CD4-positive, alpha-beta T cell (primary cell): Measurements from ENCODE around the gene UBXN2A. TPM values are rescaled to one million over a fixed set of nuclear protein-coding genes. Genes with fewer than 3 reads are reported as not detected.

Source experiments
- ATAC-seq: fragments of 200-7000 bp; cut with Tn5 transposase; one replicate; pipeline ENCODE4 v1.10.0; 2022; ENCODE audit warnings: mild to moderate bottlenecking; ENCODE audit not compliant: poor library complexity
- CTCF ChIA-PET: fragments of 350-600 bp; sonication (Branson Sonifier 250); formaldehyde crosslinking; loops from one replicate; lab custom pipeline; 2021; ENCODE audit warnings: antibody characterized with exemption, inconsistent platforms; lab: Charles Lee
- POLR2A ChIA-PET: fragments of 350-600 bp; sonication (Branson Sonifier 250); formaldehyde crosslinking; loops from one replicate; lab custom pipeline; 2021; ENCODE audit warnings: antibody characterized with exemption, inconsistent platforms; lab: Charles Lee
- DNase-seq, 14 experiments: peaks; one replicate each; pipeline ENCODE4 v3.0.0-alpha.2; 2013 to 2020; ENCODE audit warnings: mixed read lengths in 2 of 14
- H3K27ac ChIP-seq, 2 donors: one replicate each; pipeline versions ENCODE4 v1.5.1 to v1.7.0; 2013; ENCODE audit warnings: low read length in 2 of 2, low read depth in 1 of 2, mild to moderate bottlenecking in 1 of 2
- H3K27me3 ChIP-seq, 2 experiments: 1 replicate in 1 of 2; 2 replicates in 1 of 2; pipeline versions ENCODE4 v1.6.1 to v1.7.0; 2013; ENCODE audit warnings: low read length in 2 of 2, control low read depth in 1 of 2, mild to moderate bottlenecking in 1 of 2, moderate library complexity in 1 of 2; ENCODE audit not compliant: insufficient read depth in 2 of 2, control insufficient read depth in 1 of 2
- H3K36me3 ChIP-seq: one replicate; pipeline ENCODE4 v1.6.1; 2013; ENCODE audit warnings: low read length, control low read depth; ENCODE audit not compliant: insufficient read depth
- H3K4me1 ChIP-seq: one replicate; pipeline ENCODE4 v1.6.1; 2013; ENCODE audit warnings: low read length, control low read depth; ENCODE audit not compliant: insufficient read depth
- H3K4me3 ChIP-seq: one replicate; pipeline ENCODE4 v1.5.1; 2013; ENCODE audit warnings: mild to moderate bottlenecking, low read length, moderate library complexity
- H3K9me3 ChIP-seq, 2 experiments: 1 replicate in 1 of 2; 2 replicates in 1 of 2; pipeline versions ENCODE4 v1.6.1 to v1.7.0; 2013; ENCODE audit warnings: low read length in 2 of 2, mild to moderate bottlenecking in 2 of 2, control low read depth in 1 of 2, moderate library complexity in 1 of 2; ENCODE audit not compliant: control insufficient read depth in 1 of 2, insufficient read depth in 1 of 2
- H3K27ac Mint-ChIP-seq: one replicate; pipeline ENCODE4 v1.8.0; 2020; ENCODE audit warnings: mixed read lengths
- H3K27me3 Mint-ChIP-seq: one replicate; pipeline ENCODE4 v1.8.0; 2021; ENCODE audit warnings: mixed read lengths
- H3K36me3 Mint-ChIP-seq: one replicate; pipeline ENCODE4 v1.8.0; 2021; ENCODE audit warnings: low read depth, mixed read lengths
- H3K4me1 Mint-ChIP-seq: one replicate; pipeline ENCODE4 v1.8.0; 2021; ENCODE audit warnings: low read depth, mixed read lengths
- H3K4me3 Mint-ChIP-seq: one replicate; pipeline ENCODE4 v1.8.0; 2020; ENCODE audit warnings: mild to moderate bottlenecking, mixed read lengths
- H3K9me3 Mint-ChIP-seq: one replicate; pipeline ENCODE4 v1.8.0; 2020; ENCODE audit warnings: mixed read lengths
- intact Hi-C, 2 experiments: fragments of 100-400 bp; cut with DNase I in 1 of 2; cut with micrococcal nuclease in 1 of 2; formaldehyde crosslinking; loops; one replicate each; pipeline versions ENCODE4 v1.15.1 to v1.9.0; 2023 to 2025; cut with DNase I, micrococcal nuclease
- total RNA-seq, 174 experiments: library from RNA in 2 of 174; stranded (reverse) in 2 of 174; gene quantifications; one replicate each; pipeline ENCODE4 v1.2.3 and lab custom pipeline; 2021 to 2026
- TF ChIP-seq, protein P1 (sequence below): fragments of 200-600 bp; IDR thresholded peaks from one replicate; pipeline ENCODE4 v1.8.0; 2022; ENCODE audit warnings: antibody characterized with exemption, mild to moderate bottlenecking

Gene UBXN2A
- total RNA-seq, 2 experiments from 2014 or later: 12.9 to 16.7 TPM

DNA sequence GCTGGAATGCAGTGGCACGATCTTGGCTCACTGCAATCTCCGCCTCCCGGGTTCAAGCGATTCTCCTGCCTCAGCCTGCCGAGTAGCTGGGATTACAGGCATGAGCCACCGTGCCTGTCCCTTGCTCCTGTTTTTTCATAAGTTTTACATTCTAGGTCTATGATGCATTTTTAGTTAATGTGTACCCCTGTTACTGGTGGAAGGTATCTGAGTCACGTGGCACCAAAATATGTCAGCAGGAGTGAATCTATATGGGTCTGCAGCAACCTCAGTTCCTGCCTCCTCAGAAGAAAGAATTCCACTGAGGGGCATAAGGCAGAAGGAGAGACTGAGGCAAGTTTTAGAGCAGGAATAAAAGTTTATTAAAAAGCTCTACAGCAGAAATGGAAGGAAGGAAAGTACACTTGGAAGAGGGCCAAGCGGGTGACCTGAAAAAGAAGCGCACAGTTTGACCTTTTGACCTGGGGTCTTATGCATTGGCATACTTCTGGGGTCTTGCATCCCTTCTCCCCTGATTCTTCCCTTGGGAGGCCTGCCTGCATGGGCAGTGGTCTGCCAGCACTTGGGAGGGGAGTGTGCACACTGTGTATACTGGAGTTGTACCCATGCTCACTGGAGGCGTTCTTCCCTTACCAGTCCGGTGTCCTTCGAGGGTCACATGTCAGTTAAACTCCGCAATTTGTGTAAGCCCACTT is 68.6 kb downstream of the UBXN2A start:
- TF ChIP-seq, protein P1, sequence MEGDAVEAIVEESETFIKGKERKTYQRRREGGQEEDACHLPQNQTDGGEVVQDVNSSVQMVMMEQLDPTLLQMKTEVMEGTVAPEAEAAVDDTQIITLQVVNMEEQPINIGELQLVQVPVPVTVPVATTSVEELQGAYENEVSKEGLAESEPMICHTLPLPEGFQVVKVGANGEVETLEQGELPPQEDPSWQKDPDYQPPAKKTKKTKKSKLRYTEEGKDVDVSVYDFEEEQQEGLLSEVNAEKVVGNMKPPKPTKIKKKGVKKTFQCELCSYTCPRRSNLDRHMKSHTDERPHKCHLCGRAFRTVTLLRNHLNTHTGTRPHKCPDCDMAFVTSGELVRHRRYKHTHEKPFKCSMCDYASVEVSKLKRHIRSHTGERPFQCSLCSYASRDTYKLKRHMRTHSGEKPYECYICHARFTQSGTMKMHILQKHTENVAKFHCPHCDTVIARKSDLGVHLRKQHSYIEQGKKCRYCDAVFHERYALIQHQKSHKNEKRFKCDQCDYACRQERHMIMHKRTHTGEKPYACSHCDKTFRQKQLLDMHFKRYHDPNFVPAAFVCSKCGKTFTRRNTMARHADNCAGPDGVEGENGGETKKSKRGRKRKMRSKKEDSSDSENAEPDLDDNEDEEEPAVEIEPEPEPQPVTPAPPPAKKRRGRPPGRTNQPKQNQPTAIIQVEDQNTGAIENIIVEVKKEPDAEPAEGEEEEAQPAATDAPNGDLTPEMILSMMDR: no peak
- H3K4me1 ChIP-seq: peaks cover 11% of the 10 kb centered on the region
- H3K36me3 ChIP-seq: no peaks in the 10 kb centered on the region
- no peak overlapping the region for H3K27ac ChIP-seq
- Mint-ChIP-seq H3K4me1 (no peaks in the 10 kb centered on the region), H3K27ac (no peak overlapping the region), H3K9me3 (no peaks in the 10 kb centered on the region), H3K36me3 (no peaks in the 10 kb centered on the region), H3K27me3 (peaks cover 43% of the 10 kb centered on the region), H3K4me3 (no peak overlapping the region)
- no peak overlapping the region for H3K4me3 ChIP-seq
- H3K27me3 ChIP-seq: peaks cover 27 to 35% of the 10 kb centered on the region in 2 experiments
- POLR2A ChIA-PET: no interaction called here
- CTCF ChIA-PET: interaction anchor here (0.6 kb wide), 1 partner anchor 63 kb away, joined by 3 read pairs; no protein-coding TSS in a partner anchor
- peaks cover 0 to 7% of the 10 kb centered on the region in 2 experiments for H3K9me3 ChIP-seq
- intact Hi-C loops: no loop called here
- no peak for ATAC-seq
- DNase-seq: no peak

DNA sequence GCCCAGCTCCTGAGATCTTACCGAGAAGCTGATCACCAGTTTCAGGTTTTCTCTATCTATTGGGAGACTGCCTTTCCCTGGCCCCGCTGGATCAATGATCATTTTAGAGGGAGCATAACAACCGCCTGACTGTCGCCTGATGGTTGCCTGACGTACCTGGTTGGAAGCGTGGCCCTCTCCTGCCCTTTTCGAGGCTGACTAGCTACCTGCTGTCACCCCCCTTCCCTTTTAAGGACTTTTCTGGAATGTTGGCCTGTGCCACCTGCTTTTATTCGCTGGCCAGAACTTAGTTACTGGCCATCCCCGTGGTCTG is 69.1 kb downstream of the UBXN2A start:
- intact Hi-C loops: no loop called here
- ATAC-seq (no peak), DNase-seq (no peak)
- H3K36me3 Mint-ChIP-seq: no peaks in the 10 kb centered on the region
- Histone ChIP-seq H3K27ac (no peak overlapping the region), H3K4me3 (no peak overlapping the region), H3K27me3 (peaks cover 27 to 35% of the 10 kb centered on the region in 2 experiments), H3K9me3 (peaks cover 0 to 7% of the 10 kb centered on the region in 2 experiments), H3K4me1 (peaks cover 11% of the 10 kb centered on the region), H3K36me3 (no peaks in the 10 kb centered on the region)
- no peak overlapping the region for H3K27ac Mint-ChIP-seq
- TF ChIP-seq, protein P1: no peak
- peaks cover 43% of the 10 kb centered on the region for H3K27me3 Mint-ChIP-seq
- no peaks in the 10 kb centered on the region for H3K9me3 Mint-ChIP-seq
- CTCF ChIA-PET: no interaction called here
- POLR2A ChIA-PET: no interaction called here
- no peaks in the 10 kb centered on the region for H3K4me1 Mint-ChIP-seq
- no peak overlapping the region for H3K4me3 Mint-ChIP-seq

DNA sequence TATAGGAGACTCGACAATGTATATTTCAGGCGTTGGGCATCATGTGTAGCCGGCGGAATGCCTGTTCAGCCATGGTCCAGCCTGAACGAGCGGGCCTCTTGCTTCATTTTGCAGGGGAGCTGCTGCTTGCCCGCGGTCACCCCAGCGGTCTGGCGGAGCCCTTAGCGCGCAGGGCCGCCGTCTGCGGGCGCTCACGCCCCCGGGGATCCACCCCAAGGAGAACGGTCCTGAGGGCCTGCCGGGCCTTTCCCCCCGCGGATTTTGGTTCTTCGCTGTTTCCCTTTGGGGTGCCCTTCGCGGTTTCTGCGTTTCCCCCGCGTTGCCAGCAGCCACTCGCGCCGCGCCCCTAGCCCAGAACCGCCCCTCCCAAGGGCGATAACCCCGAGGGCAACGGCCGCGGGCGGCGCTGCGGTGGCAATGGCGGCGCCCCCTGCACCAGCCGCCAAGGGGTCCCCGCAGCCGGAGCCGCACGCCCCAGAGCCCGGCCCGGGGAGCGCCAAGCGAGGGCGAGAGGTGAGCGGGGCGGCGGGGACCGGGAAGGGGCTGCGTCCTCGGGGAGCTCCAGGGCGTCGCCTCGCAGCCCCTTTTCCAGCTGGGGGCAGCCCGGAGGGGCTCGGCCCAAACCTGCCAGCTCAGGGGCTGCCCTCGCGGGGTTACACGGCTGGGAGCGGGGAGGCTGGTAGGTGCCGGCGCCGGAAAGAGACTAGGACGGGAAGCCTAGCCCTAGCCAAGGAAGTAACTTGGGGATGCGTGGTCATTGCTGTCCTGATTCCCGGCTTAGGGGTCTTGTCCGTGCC is 69.6 kb downstream of the UBXN2A start, which contains the start of gene MFSD2B:
MFSD2B (plus strand) TSS at position 406 of the 797 bp plus-strand sequence; CDS start at position 418, 12 bp downstream.
- POLR2A ChIA-PET: no interaction called here
- Histone ChIP-seq H3K27me3 (peaks cover 27 to 35% of the 10 kb centered on the region in 2 experiments), H3K36me3 (no peaks in the 10 kb centered on the region), H3K9me3 (peaks cover 0 to 7% of the 10 kb centered on the region in 2 experiments), H3K4me1 (peaks cover 11% of the 10 kb centered on the region), H3K4me3 (no peak within 1 kb of the TSS), H3K27ac (no peak within 1 kb of the TSS)
- H3K36me3 Mint-ChIP-seq: no peaks in the 10 kb centered on the region
- no peak within 1 kb of the TSS for H3K4me3 Mint-ChIP-seq
- H3K27ac Mint-ChIP-seq: no peak within 1 kb of the TSS
- TF ChIP-seq, protein P1: no peak
- intact Hi-C loops: no loop called here
- H3K27me3 Mint-ChIP-seq: peaks cover 47% of the 10 kb centered on the region
- H3K9me3 Mint-ChIP-seq: no peaks in the 10 kb centered on the region
- ATAC-seq (no peak), DNase-seq (no peak)
- H3K4me1 Mint-ChIP-seq: no peaks in the 10 kb centered on the region
- CTCF ChIA-PET: no interaction called here
